ENCODE data around the gene KCNT2.

The KCNT2 gene

GRCh38 chr1:196209983-196210382 is 398.3 kb downstream of the KCNT2 start:
- no peak for DNase-seq (ENCODE audit: low spot score)
- no peak for TF ChIP-seq CTCF (IDR thresholded peaks at IDR 0.05; ENCODE audit: extremely low read depth, insufficient read depth, missing control alignments)
- in situ Hi-C loops (cut with MboI; ENCODE audit: low pct_unique_long_range_greater_than_20kb, low sequenced_read_pairs, unreplicated experiment) = no loop called here

GRCh38 chr1:196209265-196209664 is 399.0 kb downstream of the KCNT2 start:
- TF ChIP-seq CTCF (IDR thresholded peaks at IDR 0.05; ENCODE audit: extremely low read depth, insufficient read depth, missing control alignments) = no peak
- no peak for DNase-seq (ENCODE audit: low spot score)
- in situ Hi-C loops (cut with MboI; ENCODE audit: low pct_unique_long_range_greater_than_20kb, low sequenced_read_pairs, unreplicated experiment) = no loop called here

DNA sequence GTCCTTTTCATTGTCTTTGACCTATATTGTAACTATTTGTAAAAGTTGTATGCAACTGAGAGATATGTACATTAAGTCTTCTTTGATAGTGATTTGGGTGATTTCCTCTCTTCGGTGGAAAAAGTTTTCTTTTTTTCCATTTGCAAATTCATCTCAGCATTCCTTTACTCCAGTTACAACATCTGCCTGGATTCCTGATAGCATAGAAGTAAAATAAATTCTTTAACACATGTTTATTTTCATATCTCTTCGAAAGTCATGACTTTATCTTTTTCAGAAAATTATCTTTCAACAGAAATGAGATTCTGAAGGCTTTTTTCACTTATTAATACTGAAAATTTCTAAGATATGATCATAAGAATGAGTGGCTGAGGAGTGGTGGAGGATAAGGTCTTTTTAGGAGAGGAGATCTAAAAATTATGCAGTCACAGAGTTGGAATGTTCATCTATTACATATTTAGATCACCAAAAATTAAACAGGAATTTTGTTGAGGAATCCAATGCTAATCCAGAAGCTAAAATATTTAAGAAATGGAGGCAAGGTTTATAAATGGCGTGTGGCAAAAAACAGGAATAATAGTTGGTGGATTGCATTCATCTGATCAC is 400.5 kb downstream of the KCNT2 start:
- TF ChIP-seq CTCF (IDR thresholded peaks at IDR 0.05; ENCODE audit: extremely low read depth, insufficient read depth, missing control alignments) = no peak
- in situ Hi-C loops (cut with MboI; ENCODE audit: low pct_unique_long_range_greater_than_20kb, low sequenced_read_pairs, unreplicated experiment) = no loop called here
- DNase-seq (ENCODE audit: low spot score) = no peak

- in situ Hi-C loops (cut with MboI; ENCODE audit: low pct_unique_long_range_greater_than_20kb, low sequenced_read_pairs, unreplicated experiment) = no loop called here
- no peak for TF ChIP-seq CTCF (IDR thresholded peaks at IDR 0.05; ENCODE audit: extremely low read depth, insufficient read depth, missing control alignments)
- DNase-seq (ENCODE audit: low spot score) = no peak
Observed at GRCh38 chr1:196205882-196206281, 402.4 kb downstream of the KCNT2 start.

GRCh38 chr1:196196486-196196885 is 411.8 kb downstream of the KCNT2 start:
- in situ Hi-C loops (cut with MboI; ENCODE audit: low pct_unique_long_range_greater_than_20kb, low sequenced_read_pairs, unreplicated experiment) = no loop called here
- TF ChIP-seq CTCF (IDR thresholded peaks at IDR 0.05; ENCODE audit: extremely low read depth, insufficient read depth, missing control alignments) = no peak
- DNase-seq (ENCODE audit: low spot score) = no peak

DNA sequence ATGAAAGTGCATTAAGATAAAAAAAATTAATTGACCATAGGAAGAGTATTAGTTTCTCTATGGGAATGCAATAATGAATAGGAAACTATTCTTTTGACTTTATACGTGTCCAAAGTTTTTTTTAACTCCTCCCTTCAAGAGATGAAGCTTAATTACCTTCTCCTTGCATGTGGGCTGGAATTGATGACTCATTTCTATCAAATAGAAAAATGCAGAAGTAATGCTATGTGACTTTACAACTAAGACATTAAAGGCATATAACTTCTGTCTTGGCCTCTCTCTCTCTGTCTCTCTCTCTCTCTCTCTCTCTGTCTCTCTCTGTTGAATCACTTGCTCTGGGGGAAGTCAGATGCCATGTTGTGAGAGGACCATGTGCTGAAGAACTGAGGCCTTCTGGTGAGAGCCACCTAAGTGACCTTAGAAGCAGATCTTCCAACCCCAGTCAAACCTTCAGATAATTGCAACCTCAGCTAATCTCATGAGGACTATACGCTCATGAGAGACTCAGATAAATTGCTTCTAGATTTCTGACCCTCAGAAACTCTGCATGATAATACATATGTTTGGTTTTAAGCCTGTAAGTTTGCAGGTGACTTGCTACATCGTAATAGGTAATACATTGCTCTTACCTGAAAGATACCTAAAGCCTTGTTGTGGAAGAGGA is 414.2 kb downstream of the KCNT2 start:
- in situ Hi-C loops (cut with MboI; ENCODE audit: low pct_unique_long_range_greater_than_20kb, low sequenced_read_pairs, unreplicated experiment) = no loop called here
- no peak for TF ChIP-seq CTCF (IDR thresholded peaks at IDR 0.05; ENCODE audit: extremely low read depth, insufficient read depth, missing control alignments)
- DNase-seq (ENCODE audit: low spot score) = no peak
